HL-60 (cell line): ENCODE measurements around the gene SLC26A8.

ENCODE experiments used
- POLR2AphosphoS5 ChIP-seq: IDR thresholded peaks from 2 replicates; pipeline ENCODE4 v1.6.1; 2012; ENCODE audit warnings: low read depth
- SPI1 ChIP-seq: IDR thresholded peaks from 2 replicates; pipeline ENCODE4 v1.6.1; 2012; ENCODE audit warnings: low read depth, mild to moderate bottlenecking, borderline replicate concordance
- TF ChIP-seq, protein P1 (sequence below): IDR thresholded peaks from one replicate; pipeline ENCODE4 v1.5.1; 2011; ENCODE audit warnings: low read length, control low read depth, inconsistent platforms; ENCODE audit not compliant: insufficient read depth

DNA sequence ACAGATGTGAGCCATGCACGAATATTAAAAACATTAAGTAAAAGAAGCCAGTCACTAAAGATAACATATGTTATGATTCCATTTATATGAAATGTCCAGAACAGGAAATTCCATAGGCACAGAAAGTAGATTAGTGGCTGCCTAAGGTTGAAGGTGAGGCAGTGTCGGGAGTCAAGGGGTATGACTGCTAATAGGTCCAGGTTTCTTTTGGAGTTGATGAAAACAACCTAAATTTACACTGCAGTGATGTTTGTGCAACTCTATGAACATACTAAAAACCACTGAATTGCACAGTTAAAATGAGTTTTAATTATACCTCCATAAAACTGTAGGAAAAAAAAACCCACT, 118.0 kb downstream of the SLC26A8 start:
- TF ChIP-seq, protein P1, sequence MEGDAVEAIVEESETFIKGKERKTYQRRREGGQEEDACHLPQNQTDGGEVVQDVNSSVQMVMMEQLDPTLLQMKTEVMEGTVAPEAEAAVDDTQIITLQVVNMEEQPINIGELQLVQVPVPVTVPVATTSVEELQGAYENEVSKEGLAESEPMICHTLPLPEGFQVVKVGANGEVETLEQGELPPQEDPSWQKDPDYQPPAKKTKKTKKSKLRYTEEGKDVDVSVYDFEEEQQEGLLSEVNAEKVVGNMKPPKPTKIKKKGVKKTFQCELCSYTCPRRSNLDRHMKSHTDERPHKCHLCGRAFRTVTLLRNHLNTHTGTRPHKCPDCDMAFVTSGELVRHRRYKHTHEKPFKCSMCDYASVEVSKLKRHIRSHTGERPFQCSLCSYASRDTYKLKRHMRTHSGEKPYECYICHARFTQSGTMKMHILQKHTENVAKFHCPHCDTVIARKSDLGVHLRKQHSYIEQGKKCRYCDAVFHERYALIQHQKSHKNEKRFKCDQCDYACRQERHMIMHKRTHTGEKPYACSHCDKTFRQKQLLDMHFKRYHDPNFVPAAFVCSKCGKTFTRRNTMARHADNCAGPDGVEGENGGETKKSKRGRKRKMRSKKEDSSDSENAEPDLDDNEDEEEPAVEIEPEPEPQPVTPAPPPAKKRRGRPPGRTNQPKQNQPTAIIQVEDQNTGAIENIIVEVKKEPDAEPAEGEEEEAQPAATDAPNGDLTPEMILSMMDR = no peak
- no peak for TF ChIP-seq POLR2AphosphoS5
- TF ChIP-seq SPI1 = no peak
